Uterus (tissue), 2 donors: Measurements from ENCODE around the gene DOP1B.

Experiments
- CTCF ChIP-seq, 4 experiments: fragments of 200-600 bp in 2 of 4; fragments of 450-650 bp in 2 of 4; sonication (generic) in 2 of 4; IDR thresholded peaks; one replicate each; pipeline ENCODE4 v1.5.1; 2016 to 2019; ENCODE audit warnings: antibody characterized with exemption in 4 of 4, mild to moderate bottlenecking in 2 of 4, moderate library complexity in 1 of 4
- POLR2A ChIP-seq, 2 donors: fragments of 450-650 bp; IDR thresholded peaks; one replicate each; pipeline ENCODE4 v1.6.1; 2016; ENCODE audit warnings: antibody characterized with exemption in 2 of 2, mild to moderate bottlenecking in 1 of 2, moderate library complexity in 1 of 2

DNA sequence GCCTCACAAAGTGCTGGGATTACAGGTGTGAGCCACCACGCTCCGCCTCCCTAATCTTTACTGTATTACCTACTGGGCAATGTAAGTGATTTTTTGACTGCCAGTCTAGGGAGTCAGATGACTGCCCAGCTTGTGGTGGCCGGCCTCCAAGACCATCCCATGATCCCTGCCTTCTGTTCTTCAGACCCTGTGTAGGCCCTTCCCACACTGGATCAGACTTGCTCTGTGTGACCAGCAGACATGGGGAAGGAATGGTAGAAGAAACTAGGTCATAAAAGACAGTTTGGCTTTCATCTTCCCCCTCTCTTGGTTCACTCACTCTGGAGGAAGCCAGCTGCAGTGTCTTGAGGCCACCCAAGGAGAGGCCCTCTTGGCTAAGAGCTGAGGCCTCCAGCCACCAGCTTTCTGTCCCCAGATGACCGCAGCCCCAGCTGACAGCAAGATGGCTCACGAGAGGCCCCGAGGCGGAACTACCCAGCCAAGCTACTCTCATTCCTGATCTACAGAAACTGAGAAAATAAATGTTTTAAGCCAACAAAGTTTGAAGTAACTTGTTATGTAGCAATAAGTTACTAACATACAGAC is 36.2 kb upstream of the DOP1B start:
- no peak for TF ChIP-seq CTCF (IDR thresholded peaks at IDR 0.05)
- no peak for TF ChIP-seq POLR2A (IDR thresholded peaks at IDR 0.05)
